22Rv1 (cell line): ENCODE data around the gene IL32.
"Not testable (repeated sequence)": the region's sequence is repeated elsewhere in the genome, so short reads cannot be mapped to it uniquely, and the experiment has no call there.

Experiments used
- H3K27ac ChIP-seq: fragments of 450-650 bp; 2 replicates; pipeline ENCODE4 v1.5.1; 2017
- ZFX ChIP-seq: fragments of 450-650 bp; IDR thresholded peaks from 2 replicates; pipeline ENCODE4 v1.6.1; 2017; ENCODE audit warnings: antibody characterized with exemption, borderline replicate concordance
- TF ChIP-seq, protein P1 (sequence below): fragments of 450-650 bp; IDR thresholded peaks from 2 replicates; pipeline ENCODE4 v1.5.1; 2017; ENCODE audit warnings: mild to moderate bottlenecking

The IL32 gene

DNA sequence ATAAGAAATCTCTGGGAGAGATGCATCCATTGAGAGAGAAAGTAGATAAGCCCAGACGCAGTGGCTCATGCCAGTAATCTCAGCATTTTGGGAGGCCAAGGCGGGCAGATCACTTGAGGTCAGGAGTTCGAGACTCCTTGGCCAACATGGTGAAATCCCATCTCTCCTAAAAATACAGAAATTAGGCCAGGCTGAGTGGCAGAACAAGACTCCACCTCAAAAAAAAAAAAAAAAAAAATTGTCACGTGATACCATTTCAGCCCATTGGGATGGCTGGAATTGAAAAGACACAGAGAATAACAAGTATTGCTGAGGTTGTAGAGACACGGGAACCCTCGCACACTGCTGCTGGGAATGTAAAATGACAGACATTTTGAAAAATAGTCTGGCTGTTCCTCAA, 2.9 kb upstream of the IL32 start:
- TF ChIP-seq, protein P1, sequence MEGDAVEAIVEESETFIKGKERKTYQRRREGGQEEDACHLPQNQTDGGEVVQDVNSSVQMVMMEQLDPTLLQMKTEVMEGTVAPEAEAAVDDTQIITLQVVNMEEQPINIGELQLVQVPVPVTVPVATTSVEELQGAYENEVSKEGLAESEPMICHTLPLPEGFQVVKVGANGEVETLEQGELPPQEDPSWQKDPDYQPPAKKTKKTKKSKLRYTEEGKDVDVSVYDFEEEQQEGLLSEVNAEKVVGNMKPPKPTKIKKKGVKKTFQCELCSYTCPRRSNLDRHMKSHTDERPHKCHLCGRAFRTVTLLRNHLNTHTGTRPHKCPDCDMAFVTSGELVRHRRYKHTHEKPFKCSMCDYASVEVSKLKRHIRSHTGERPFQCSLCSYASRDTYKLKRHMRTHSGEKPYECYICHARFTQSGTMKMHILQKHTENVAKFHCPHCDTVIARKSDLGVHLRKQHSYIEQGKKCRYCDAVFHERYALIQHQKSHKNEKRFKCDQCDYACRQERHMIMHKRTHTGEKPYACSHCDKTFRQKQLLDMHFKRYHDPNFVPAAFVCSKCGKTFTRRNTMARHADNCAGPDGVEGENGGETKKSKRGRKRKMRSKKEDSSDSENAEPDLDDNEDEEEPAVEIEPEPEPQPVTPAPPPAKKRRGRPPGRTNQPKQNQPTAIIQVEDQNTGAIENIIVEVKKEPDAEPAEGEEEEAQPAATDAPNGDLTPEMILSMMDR: no peak
- TF ChIP-seq ZFX: no peak
- no peak overlapping the region for H3K27ac ChIP-seq

DNA sequence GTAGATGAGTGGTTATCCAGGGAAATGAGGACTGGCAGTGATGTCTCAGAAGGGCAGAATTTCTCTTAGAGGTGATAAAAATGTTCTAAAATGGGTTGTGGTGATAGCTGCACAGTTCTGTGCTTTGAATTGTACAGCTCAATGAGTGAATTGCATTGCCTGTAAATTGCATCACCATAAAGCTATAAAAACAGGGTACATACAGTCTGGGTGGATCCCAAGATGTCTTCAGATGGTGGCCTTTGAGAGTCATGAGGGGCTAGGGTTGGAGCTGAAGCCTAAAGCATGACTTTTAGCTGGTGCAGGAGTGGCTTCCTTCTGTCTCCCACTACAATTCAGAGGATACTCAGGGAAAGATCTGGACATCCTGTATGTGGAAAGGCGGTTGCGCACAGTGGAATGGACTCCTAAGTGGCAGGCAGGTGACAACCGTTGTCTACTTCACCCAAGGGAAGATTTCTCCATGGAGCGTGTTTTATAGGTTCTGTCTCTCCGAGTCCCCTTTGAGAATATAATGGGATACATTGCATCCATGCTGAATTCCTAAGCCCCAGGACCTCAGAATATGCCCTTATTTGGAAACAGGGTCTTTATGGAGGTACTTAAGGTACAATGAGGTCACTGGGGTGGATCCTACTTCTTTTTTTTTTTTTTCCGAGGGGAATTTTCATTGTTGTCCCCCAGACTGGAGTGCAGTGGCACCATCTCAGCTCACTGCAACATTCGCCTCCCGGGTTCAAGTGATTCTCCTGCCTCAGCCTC, 1.6 kb upstream of the IL32 start:
- no peak for TF ChIP-seq ZFX
- TF ChIP-seq, protein P1: no peak
- no peak overlapping the region for H3K27ac ChIP-seq

DNA sequence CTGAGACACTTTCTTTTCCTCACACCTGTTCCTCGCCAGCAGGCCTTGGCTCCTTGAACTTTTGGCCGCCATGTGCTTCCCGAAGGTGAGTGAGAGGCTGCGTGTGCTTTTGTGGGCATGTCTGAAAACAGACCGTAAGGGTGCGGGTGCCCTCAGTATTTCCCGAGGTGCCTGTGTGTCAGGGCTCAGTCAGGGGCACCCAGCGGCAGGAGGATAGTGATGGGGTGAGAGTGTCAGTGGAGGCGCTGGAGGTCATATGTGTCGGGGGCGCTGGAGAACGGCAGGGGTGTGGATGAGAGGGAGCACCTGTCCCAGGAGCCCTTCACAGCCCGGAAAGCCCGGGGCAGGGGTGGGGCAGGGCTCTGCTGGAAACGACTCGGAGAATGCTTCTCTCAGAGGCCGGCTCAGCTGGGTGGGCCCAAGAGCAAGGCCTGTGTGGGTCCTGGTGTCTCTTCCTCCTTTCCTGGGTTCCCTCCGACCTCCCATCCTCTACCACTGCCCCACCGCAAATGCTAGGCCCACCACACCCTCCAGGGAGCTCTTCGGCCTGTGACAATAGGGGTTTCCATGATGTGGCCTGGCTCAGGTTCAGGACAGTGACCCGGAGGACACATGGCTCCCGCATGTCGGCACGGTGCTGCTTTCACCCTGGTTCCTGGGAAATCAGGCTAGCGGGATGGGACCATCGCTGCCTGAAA, 451 bp downstream of the IL32 start:
- no peak for TF ChIP-seq ZFX
- TF ChIP-seq, protein P1: no peak

DNA sequence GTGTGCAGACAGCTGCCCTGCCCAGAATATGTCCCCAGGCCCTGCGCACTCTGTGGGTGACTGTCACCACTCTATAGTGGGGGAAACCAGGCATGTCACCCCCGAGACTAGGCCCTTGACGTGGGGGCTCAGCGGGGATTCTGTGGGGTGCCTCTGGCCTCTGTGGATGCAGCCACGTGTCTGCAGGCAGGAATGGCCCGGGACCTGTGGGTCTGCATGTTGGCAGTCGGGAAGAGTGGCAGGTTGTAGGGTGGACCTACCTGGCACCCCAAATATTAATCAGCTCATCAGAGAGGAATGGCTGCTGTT, 954 bp downstream of the IL32 start:
- TF ChIP-seq ZFX: no peak
- TF ChIP-seq, protein P1: no peak
- no peak overlapping the region for H3K27ac ChIP-seq

More for the DNA sequence above, 451 bp downstream of the IL32 start:
- H3K27ac ChIP-seq: no peak overlapping the region

DNA sequence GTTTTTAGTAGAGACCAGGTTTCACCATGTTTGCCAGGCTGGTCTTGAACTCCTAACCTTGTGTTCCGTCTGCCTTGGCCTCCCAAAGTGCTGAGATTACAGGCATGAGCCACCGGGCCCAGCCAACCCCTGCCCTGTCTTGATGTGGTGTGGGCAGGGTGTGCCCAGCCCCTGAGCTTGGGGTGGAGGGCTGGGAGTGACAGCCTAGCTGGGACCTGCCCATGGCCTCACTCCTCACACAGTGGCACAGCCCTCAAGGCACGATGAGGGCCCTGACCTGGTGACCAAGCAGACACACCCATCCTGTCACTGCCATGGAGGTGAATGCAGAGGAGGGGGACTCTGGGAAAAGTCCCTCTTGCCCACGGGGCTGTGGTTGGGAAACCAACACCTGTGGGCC, 3.0 kb downstream of the IL32 start:
- no peak overlapping the region for H3K27ac ChIP-seq
- no peak for TF ChIP-seq ZFX
- TF ChIP-seq, protein P1: no peak

DNA sequence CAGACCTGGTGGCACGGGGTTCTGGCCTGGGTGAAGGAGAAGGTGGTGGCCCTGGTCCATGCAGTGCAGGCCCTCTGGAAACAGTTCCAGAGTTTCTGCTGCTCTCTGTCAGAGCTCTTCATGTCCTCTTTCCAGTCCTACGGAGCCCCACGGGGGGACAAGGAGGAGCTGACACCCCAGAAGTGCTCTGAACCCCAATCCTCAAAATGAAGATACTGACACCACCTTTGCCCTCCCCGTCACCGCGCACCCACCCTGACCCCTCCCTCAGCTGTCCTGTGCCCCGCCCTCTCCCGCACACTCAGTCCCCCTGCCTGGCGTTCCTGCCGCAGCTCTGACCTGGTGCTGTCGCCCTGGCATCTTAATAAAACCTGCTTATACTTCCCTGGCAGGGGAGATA, 3.7 kb downstream of the IL32 start:
- not testable (repeated sequence) for H3K27ac ChIP-seq

DNA sequence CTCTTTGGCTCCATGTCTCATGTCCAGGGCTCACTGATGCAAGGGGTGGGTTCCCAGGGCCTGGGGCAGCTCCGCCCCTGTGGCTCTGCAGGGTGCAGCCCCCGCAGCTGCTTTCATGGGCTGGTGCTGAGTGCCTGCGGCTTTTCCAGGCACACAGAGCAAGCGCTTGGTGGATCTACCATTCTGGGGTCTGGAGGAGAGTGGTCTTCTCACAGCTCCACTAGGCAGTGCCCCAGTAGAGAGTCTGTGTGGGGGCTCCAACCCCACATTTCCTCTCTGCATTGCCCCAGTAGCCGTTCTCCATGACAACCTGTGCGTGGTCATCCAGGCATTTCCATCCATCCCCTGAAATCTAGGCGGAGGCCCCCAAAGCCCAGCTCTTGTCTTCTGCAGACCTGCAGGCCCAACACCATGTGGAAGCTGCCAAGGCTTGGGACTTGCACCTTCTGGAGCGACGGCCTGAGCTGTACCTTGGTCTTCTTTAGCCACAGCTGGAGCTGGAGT, 5.2 kb downstream of the IL32 start:
- TF ChIP-seq, protein P1: no peak
- TF ChIP-seq ZFX: no peak
- no peak overlapping the region for H3K27ac ChIP-seq
